Measurements from ENCODE around the gene PSD.

The PSD gene

DNA sequence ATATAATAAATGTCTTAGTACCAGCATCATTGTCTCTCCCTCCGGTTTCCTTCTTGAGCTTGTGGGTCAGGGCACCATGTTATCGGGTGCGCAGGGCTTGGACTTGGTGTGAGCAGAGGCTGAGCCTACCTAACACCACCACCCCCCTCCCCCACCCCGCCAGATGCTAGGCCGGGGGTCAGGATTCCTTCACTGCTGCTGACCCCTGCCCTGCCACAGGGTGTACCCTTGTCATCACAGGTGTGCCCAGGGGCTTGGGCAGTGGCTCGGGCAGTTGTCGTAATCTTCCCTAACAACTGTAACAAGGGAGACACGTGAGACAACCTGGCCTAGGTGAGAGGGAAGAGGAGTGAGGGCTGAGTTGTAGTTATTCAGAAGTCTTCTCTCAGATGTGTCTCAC, 35.7 kb downstream of the PSD start:
- DNase-seq: no peak

- no peak for DNase-seq
Measured at GRCh38 chr10:102381983-102382382, 36.6 kb downstream of the PSD start.

GRCh38 chr10:102379383-102379782, 39.2 kb downstream of the PSD start:
- DNase-seq: no peak

- DNase-seq: no peak
Measured at GRCh38 chr10:102376901-102377300, 41.7 kb downstream of the PSD start.

DNA sequence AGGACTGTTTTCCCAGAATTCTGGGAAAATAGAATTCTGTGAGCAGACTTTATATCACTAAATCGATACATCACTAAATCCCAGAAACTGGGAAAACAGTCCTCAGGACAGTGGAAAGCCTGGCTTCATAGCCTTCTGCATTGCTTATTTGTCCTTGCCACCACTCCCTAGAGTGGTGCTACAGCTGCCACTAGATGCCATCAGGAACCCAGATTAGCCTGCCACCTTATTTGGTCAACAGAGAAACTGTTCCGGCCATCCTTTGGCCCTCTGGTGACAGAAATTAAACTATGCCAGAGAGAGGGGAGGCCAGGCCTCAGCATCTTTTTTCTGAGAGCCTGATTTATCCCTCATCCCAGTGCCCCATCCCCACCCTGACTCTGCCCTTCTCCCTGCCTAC, 42.7 kb downstream of the PSD start:
- DNase-seq: no peak

- DNase-seq: no peak
Measured at GRCh38 chr10:102375250-102375649, 43.3 kb downstream of the PSD start.

DNA sequence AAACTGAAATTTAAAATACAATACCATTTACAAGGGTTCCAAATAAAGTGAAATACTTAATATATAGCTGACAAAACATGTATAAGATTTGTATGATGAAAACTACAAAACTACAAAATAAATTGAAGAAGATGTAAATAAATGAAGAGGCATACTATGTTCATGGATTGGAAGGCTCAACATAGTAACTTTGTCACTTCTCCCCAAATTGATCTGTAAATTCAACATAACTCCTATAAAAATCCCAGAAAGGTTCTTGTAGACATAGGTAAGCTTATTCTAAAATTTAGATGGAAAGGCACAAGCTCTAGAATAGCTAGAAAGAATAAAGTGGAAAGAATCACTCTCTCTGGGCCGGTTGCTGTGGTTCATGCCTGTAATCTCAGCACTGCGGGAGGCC, 47.3 kb downstream of the PSD start:
- DNase-seq: no peak

DNA sequence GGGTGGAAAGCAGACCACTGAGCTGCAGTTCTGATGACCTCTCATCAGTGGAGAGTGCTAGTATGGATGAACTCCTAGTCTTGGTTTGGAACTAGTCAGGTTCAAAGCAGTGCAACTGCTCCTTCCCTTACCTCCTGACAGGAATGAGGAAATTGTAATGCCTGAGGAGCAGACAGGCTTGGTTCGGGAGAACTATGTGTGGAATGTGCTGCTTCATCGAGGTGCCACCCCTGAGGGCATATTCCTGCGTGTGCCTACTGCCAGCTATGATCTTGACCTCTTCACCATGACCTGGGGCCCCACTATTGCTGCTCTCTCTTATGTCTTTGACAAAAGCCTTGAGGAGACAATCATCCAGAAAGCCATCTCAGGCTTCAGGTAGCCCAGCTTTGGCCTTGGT, 50.5 kb downstream of the PSD start:
- no peak for DNase-seq

GRCh38 chr10:102367441-102367840, 51.1 kb downstream of the PSD start:
- DNase-seq: no peak

DNA sequence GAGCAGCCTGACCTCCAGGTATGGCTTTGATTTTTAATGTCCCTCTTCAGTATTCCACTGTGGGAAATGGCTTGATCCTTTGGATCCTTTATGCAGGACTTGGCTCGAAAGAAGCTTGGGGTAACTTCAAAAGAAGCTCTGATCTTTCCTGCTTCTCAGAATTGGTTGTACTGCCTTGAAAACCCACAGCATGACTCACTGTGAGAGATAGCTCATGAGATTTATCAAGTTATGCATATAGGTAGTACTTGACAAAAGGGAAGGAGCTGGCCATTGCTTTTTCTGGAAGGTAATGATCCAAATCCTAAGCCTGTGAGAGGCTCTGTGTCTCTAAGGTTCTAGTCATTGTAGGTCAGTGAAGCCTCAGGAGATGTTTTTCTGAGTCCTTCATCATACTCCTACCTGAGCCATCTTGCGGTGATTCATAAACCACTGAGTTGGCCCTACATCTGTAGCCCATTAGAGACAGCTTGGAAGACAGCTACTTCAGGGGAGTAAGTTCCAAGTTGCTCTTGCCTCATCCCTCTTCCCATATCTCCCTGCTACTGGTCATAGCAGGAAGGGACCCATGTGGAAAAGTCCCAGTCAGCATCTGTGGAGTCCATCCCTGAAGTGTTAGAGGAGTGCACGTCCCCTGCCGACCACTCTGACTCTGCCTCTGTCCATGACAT, 59.7 kb downstream of the PSD start:
- DNase-seq: no peak

DNA sequence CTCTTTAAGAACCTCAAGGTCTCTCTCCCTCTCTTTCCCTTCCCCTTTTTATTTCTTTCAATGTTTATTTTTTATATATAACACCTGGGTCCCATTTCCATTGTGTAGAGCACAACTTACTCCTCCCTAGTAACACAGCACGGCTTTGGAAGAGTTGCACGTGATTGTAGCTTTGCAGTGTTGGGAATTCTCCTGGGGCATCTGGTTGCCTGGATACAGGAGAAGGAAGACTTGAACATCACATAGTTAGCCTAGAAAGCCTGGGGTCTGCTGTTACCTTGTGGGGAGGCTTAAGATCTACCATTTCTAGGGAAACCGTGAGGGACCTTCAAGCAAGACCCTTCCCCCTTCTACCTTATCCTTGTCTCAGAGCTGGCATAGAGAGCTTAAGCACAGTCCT, 64.1 kb downstream of the PSD start:
- DNase-seq: no peak

Measured in NCI-H2029 treated with DMSO at 0.1 percent for 48 hours (cell line).